CD4-positive, CD25-positive, alpha-beta regulatory T cell (primary cell): ENCODE data around the gene WNK1. TPM values are rescaled to one million over a fixed set of nuclear protein-coding genes. Genes with fewer than 3 reads are reported as not detected.
A peak's percentile ranks its signal among the peaks of the same experiment; 100 is the strongest.

Experiments
- ATAC-seq, 2 donors: fragments of 150-1000 bp; cut with Tn5 transposase; one replicate each; pipeline ENCODE4 v1.10.0; 2021; ENCODE audit warnings: low read depth in 2 of 2, moderate number of reproducible peaks in 2 of 2, moderate library complexity in 1 of 2
- DNase-seq, 3 donors: peaks; one replicate each; pipeline versions ENCODE4 v3.0.0 to v3.0.0-alpha.2; 2012 to 2022; ENCODE audit warnings: mixed read lengths in 1 of 3
- H3K27ac ChIP-seq: one replicate; pipeline ENCODE4 v1.7.0; 2013; ENCODE audit warnings: mild to moderate bottlenecking, low read length; ENCODE audit not compliant: insufficient read depth, poor library complexity, severe bottlenecking
- H3K27me3 ChIP-seq: one replicate; pipeline ENCODE4 v1.7.0; 2013; ENCODE audit warnings: low read length; ENCODE audit not compliant: control insufficient read depth, insufficient read depth
- H3K36me3 ChIP-seq: one replicate; pipeline ENCODE4 v1.7.0; 2013; ENCODE audit warnings: mild to moderate bottlenecking, low read length, moderate library complexity; ENCODE audit not compliant: control insufficient read depth, insufficient read depth
- H3K4me1 ChIP-seq: 2 replicates; pipeline ENCODE4 v1.7.0; 2013; ENCODE audit warnings: mild to moderate bottlenecking, low read length; ENCODE audit not compliant: insufficient read depth, control insufficient read depth, poor library complexity, severe bottlenecking
- H3K4me3 ChIP-seq: one replicate; pipeline ENCODE4 v1.7.0; 2013; ENCODE audit warnings: low read depth, mild to moderate bottlenecking, low read length, moderate library complexity
- H3K9me3 ChIP-seq, 2 experiments: 1 replicate in 1 of 2; 2 replicates in 1 of 2; pipeline ENCODE4 v1.7.0; 2013; ENCODE audit warnings: low read length in 2 of 2, mild to moderate bottlenecking in 1 of 2, moderate library complexity in 1 of 2; ENCODE audit not compliant: control insufficient read depth in 2 of 2
- H3K27ac Mint-ChIP-seq, 3 donors: one replicate each; pipeline ENCODE4 v1.8.0; 2020 to 2022; ENCODE audit warnings: mild to moderate bottlenecking in 3 of 3, mixed read lengths in 3 of 3, moderate library complexity in 2 of 3
- H3K27me3 Mint-ChIP-seq: one replicate; pipeline ENCODE4 v1.8.0; 2022; ENCODE audit warnings: mild to moderate bottlenecking, mixed read lengths
- H3K36me3 Mint-ChIP-seq: one replicate; pipeline ENCODE4 v1.8.0; 2020; ENCODE audit warnings: mixed read lengths
- H3K4me1 Mint-ChIP-seq, 4 donors: one replicate each; pipeline ENCODE4 v1.8.0; 2020 to 2022; ENCODE audit warnings: mixed read lengths in 4 of 4, mild to moderate bottlenecking in 1 of 4
- H3K4me3 Mint-ChIP-seq, 4 donors: one replicate each; pipeline ENCODE4 v1.8.0; 2020 to 2022; ENCODE audit warnings: mild to moderate bottlenecking in 4 of 4, mixed read lengths in 4 of 4, moderate library complexity in 3 of 4
- H3K9me3 Mint-ChIP-seq, 7 donors: one replicate each; pipeline ENCODE4 v1.8.0; 2020 to 2022; ENCODE audit warnings: mixed read lengths in 7 of 7, mild to moderate bottlenecking in 3 of 7, moderate library complexity in 2 of 7
- polyA plus RNA-seq, 4 donors: library from polyadenylated mRNA; unstranded; fragments of 300-500 nt; fragmentation: Illumina TruSeq; gene quantifications; one replicate each; pipeline ENCODE4 v1.2.3, GENCODE V29; 2021
- total RNA-seq: library from RNA; stranded (reverse); gene quantifications from one replicate; pipeline ENCODE4 v1.2.3, GENCODE V29; 2022

The WNK1 gene
- total and polyA plus RNA-seq, 5 donors from 2014 or later: 22.1 to 360 (median 32.8) TPM

GRCh38 chr12:750366-751191, 1.8 kb upstream of the WNK1 start:
- H3K4me3 ChIP-seq: peak overlapping the region; percentile 89
- H3K4me3 Mint-ChIP-seq: peak overlapping the region in 1 of 4 donors; percentile 77

GRCh38 chr12:751192-751998, 984 bp upstream of the WNK1 start:
- H3K27ac ChIP-seq: peak overlapping the region; percentile 95
- H3K4me1 ChIP-seq: peaks cover 29% of the 10 kb centered on the region
- no peak overlapping the region for H3K27ac Mint-ChIP-seq
- DNase-seq: peak; percentile 71 to 97 (median 73)
- peaks cover 12 to 21% (median 14%) of the 10 kb centered on the region in 4 donors for H3K4me1 Mint-ChIP-seq
- no peak overlapping the region for H3K4me3 Mint-ChIP-seq
- no peaks in the 10 kb centered on the region for H3K9me3 ChIP-seq
- H3K9me3 Mint-ChIP-seq: no peaks in the 10 kb centered on the region
- ATAC-seq: peak; percentile 37 to 41
- H3K27me3 Mint-ChIP-seq: no peaks in the 10 kb centered on the region
- no peaks in the 10 kb centered on the region for H3K36me3 Mint-ChIP-seq
- H3K4me3 ChIP-seq: peak overlapping the region; percentile 89
- H3K27me3 ChIP-seq: no peaks in the 10 kb centered on the region
- no peaks in the 10 kb centered on the region for H3K36me3 ChIP-seq

More at GRCh38 chr12:750366-751191, 1.8 kb upstream of the WNK1 start:
- Mint-ChIP-seq H3K27me3 (no peaks in the 10 kb centered on the region), H3K27ac (peak overlapping the region in 1 of 3 donors; percentile 88), H3K36me3 (no peaks in the 10 kb centered on the region), H3K4me1 (peaks cover 7 to 16% (median 12%) of the 10 kb centered on the region in 4 donors), H3K9me3 (no peaks in the 10 kb centered on the region)
- DNase-seq: no peak
- Histone ChIP-seq H3K27me3 (no peaks in the 10 kb centered on the region), H3K27ac (peak overlapping the region; percentile 95), H3K9me3 (no peaks in the 10 kb centered on the region), H3K4me1 (peaks cover 25% of the 10 kb centered on the region), H3K36me3 (no peaks in the 10 kb centered on the region)
- no peak for ATAC-seq

GRCh38 chr12:752695-753610, 574 bp downstream of the WNK1 start:
- Mint-ChIP-seq H3K4me3 (peak overlapping the region; percentile 96 to 99 (median 97)), H3K27me3 (no peaks in the 10 kb centered on the region), H3K4me1 (peaks cover 14 to 37% (median 19%) of the 10 kb centered on the region in 4 donors), H3K27ac (peak overlapping the region; percentile 94 to 96 (median 96)), H3K36me3 (no peaks in the 10 kb centered on the region), H3K9me3 (no peaks in the 10 kb centered on the region)
- Histone ChIP-seq H3K27me3 (no peaks in the 10 kb centered on the region), H3K27ac (peak overlapping the region; percentile 95), H3K9me3 (no peaks in the 10 kb centered on the region), H3K4me3 (peak overlapping the region; percentile 95), H3K4me1 (peaks cover 41% of the 10 kb centered on the region), H3K36me3 (no peaks in the 10 kb centered on the region)
- peak; percentile 43 to 64 (median 59) for DNase-seq
- peak; percentile 10 to 13 for ATAC-seq

GRCh38 chr12:753611-754472, 1.5 kb downstream of the WNK1 start:
- peak overlapping the region; percentile 94 to 96 (median 96) for H3K27ac Mint-ChIP-seq
- H3K4me3 Mint-ChIP-seq: peak overlapping the region; percentile 96 to 99 (median 97)
- H3K27me3 Mint-ChIP-seq: no peaks in the 10 kb centered on the region
- no peaks in the 10 kb centered on the region for H3K9me3 ChIP-seq
- H3K4me1 Mint-ChIP-seq: peaks cover 17 to 45% (median 24%) of the 10 kb centered on the region in 4 donors
- DNase-seq (peak; percentile 34 to 55 (median 49)), ATAC-seq (no peak)
- H3K9me3 Mint-ChIP-seq: no peaks in the 10 kb centered on the region
- H3K27me3 ChIP-seq: no peaks in the 10 kb centered on the region
- H3K4me1 ChIP-seq: peaks cover 41% of the 10 kb centered on the region
- H3K27ac ChIP-seq: peak overlapping the region; percentile 95
- H3K36me3 Mint-ChIP-seq: no peaks in the 10 kb centered on the region
- peak overlapping the region; percentile 95 for H3K4me3 ChIP-seq
- H3K36me3 ChIP-seq: no peaks in the 10 kb centered on the region

GRCh38 chr12:754473-754820, 2.1 kb downstream of the WNK1 start:
- ATAC-seq (no peak), DNase-seq (no peak)
- no peaks in the 10 kb centered on the region for H3K36me3 ChIP-seq
- Mint-ChIP-seq H3K27me3 (no peaks in the 10 kb centered on the region), H3K36me3 (no peaks in the 10 kb centered on the region), H3K9me3 (no peaks in the 10 kb centered on the region), H3K4me1 (peaks cover 18 to 47% (median 24%) of the 10 kb centered on the region in 4 donors), H3K27ac (peak overlapping the region; percentile 89 to 96 (median 96)), H3K4me3 (peak overlapping the region; percentile 96 to 99 (median 97))
- H3K4me3 ChIP-seq: peak overlapping the region; percentile 95
- H3K4me1 ChIP-seq: peaks cover 43% of the 10 kb centered on the region
- no peaks in the 10 kb centered on the region for H3K9me3 ChIP-seq
- no peaks in the 10 kb centered on the region for H3K27me3 ChIP-seq
- peak overlapping the region; percentile 95 for H3K27ac ChIP-seq

GRCh38 chr12:754851-755562, 2.6 kb downstream of the WNK1 start:
- Histone ChIP-seq H3K4me1 (peaks cover 39% of the 10 kb centered on the region), H3K4me3 (peak overlapping the region; percentile 95), H3K27me3 (no peaks in the 10 kb centered on the region), H3K36me3 (no peaks in the 10 kb centered on the region), H3K9me3 (no peaks in the 10 kb centered on the region), H3K27ac (peak overlapping the region; percentile 95)
- Mint-ChIP-seq H3K27me3 (no peaks in the 10 kb centered on the region), H3K4me1 (peaks cover 18 to 47% (median 27%) of the 10 kb centered on the region in 4 donors), H3K9me3 (no peaks in the 10 kb centered on the region), H3K27ac (peak overlapping the region; percentile 89 to 96 (median 96)), H3K4me3 (peak overlapping the region; percentile 96 to 99 (median 97)), H3K36me3 (no peaks in the 10 kb centered on the region)
- DNase-seq: peak; percentile 23 to 71 (median 71)
- peak; percentile 4 to 6 for ATAC-seq
